Measurements from ENCODE around the gene KCNK15.
"Not testable (repeated sequence)": the region's sequence is repeated elsewhere in the genome, so short reads cannot be mapped to it uniquely, and the experiment has no call there.

Gene KCNK15

DNA sequence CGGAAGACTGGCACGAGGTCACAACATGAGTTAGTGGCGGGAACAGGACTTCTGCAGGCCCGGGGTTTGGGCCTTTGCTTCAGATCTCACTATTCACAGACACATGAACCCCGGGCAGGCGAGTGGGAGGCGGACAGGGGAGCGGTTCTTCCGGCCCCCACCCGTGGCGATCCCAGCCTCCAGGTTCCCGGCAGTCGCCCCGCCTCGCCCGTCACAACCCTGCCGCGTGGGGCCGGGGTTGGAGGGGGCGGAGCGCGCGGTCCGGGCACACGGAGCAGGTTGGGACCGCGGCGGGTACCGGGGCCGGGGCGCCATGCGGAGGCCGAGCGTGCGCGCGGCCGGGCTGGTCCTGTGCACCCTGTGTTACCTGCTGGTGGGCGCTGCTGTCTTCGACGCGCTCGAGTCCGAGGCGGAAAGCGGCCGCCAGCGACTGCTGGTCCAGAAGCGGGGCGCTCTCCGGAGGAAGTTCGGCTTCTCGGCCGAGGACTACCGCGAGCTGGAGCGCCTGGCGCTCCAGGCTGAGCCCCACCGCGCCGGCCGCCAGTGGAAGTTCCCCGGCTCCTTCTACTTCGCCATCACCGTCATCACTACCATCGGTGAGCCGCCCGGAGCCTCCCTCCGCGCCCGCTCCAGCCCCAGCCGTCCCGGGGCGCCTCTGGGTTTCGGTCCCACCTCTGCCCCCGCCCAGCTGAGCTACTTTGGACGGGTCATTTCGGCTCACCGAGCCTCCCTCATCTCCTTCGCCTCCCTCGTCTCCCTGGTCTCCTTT lies at the start of gene KCNK15:
Gene KCNK15 (plus strand): TSS at position 268 of the 769 bp plus-strand sequence. CDS start 46 bp downstream, at position 314.
- DNase-seq (ENCODE audit: low read depth, low spot score), result no peak

DNA sequence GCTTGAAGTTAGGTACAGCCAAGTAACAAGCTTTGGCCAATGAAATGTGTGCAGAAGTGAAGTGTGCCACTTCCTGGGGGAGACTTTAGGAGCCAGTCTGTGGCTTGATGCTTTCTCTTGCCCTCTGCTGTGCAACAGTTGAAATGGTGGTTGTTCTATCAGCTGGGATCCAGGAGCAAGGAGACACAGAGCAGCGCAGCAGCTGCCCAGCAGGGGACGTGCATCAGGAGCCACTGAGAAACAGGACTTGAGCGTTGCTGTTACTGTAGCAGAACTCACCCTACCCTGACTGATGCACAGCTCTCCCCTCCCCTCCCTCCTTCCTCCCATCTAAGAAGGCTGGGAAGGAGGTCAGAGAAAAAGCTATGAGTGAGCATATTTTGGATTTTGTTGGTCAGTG lies 49.4 kb upstream of the KCNK15 start:
- DNase-seq (ENCODE audit: low read depth, low spot score), result no peak

DNA sequence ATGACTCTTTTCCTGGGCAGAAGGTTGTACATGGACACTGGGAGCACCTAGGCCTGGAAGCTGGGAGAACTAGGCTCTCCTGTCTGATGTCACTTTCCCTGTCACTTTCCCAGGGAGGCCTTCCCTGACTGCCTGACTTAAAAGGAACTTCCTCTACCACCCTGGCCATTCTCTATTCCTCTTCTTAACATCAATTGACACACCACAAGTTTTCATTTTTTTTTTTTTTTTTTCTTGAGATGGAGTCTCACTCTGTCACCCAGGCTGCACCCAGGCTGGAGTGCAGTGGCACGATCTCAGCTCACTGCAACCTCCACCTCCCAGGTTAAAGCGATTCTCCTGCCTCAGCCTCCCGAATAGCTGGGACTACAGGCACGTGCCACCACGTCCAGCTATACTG lies 48.6 kb upstream of the KCNK15 start:
- not testable (repeated sequence) for DNase-seq (ENCODE audit: low read depth, low spot score)

DNA sequence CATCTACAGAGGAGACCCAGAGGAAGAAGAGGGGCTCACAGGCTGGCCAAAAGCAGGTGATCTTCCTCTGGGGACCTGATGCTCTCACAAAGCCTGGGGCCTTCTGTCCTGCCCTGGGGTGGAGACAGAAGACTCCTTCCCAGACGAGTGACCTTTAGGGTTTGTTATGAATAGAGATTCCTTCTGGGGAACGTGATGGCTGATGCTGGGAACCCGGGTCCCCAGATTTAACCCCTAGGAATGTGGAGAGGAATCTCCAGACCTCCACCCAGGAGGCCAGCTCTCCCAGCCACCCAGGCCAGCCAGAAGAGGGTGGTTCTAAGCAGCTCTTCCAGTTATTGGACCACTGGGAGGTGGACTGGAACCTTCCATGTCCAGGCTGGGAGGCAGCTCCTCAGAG lies 47.3 kb upstream of the KCNK15 start:
- no peak for DNase-seq (ENCODE audit: low read depth, low spot score)

DNA sequence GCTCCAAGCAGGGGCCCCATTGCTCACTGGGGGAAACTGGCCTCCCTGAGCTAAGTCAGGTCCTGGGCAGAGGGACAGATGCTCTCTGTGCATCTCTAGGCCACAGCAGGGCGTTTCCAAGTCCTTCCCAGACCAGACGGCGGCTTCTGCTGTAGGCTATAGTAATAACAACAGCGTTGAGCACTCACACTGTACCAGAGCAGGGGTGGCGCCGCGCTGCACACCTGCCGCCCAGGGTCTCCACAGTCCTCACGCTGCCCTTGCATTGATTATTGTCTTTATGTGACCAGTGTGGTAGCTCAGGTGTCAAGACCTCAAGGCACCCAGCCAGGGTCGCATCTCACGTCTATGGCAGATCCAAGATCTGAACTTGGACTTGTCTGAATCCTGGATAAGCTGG lies 45.4 kb upstream of the KCNK15 start:
- no peak for DNase-seq (ENCODE audit: low read depth, low spot score)

DNA sequence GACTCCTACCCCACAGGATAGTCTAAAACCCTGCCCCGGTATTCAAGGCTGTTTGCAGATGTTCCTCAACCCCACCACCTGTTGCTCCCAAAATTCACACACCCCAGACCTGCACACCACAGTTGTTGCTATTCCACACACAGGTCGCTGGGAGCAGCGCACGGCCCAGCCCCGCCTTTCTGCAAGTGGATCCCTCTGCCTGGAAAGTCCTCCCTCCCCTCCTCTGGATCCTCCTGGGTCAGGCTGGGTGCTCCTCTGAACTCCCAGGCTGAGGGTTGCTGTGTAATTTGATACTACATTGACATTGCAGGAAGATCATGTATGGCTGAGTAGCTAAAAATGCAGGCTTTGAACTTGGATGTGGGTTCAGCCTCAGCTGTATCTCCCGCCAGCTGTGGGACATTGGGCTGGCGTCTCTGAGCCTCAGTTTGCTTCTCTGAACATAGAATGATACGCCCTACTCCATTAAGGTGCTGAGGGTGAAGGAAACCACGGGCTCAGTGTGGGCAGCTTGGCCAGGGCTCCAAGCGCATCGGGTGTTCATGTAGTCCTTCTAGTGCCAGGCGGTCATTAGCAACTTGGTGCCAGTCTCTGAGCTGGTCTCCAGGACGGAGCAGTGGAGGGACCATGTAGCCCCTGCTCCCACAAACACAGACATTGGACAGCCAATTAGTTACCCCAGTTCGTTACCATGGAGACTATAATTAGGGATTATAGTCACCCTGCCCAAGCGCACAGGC lies 44.4 kb upstream of the KCNK15 start:
- DNase-seq (ENCODE audit: low read depth, low spot score), result no peak

DNA sequence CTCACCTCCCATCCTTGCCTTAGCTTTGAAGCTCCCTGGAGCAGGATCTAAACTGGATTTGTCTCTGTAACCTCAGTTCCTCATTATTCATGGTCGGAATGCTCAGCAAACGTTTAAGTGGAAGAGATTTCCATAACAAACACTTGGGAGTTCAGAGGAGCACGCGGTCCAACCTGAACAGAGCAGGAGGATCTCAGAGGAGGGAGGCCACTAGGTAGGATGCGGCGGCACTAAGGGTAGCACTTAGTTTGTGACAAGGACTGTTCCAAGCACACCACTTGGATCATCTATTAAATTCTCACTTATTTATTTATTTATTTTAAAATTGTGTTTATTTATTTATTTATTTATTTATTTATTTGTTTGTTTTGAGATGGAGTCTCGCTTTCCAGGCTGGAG lies 43.8 kb upstream of the KCNK15 start:
- no peak for DNase-seq (ENCODE audit: low read depth, low spot score)

DNA sequence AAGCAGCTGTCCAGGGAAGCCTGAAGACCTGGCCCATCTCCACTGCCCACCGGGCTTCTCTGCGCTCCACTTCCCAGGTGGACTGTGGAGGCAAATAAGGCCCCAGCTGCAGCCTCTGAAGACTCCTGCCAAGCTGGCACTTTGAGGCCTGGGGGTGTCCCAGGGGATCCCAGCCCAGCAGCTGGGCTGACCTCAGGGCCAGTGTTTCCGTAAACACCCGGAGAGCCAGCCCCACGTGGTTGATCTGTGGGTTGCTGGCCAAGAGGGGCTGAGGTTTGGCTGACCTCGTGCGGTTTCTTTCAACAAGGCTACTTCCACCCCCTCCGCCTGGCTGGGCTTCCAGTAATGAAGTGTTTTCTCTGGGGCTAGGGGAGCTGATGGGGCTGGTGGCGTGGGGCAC lies 42.9 kb upstream of the KCNK15 start:
- DNase-seq (ENCODE audit: low read depth, low spot score), result peak; percentile 86

DNA sequence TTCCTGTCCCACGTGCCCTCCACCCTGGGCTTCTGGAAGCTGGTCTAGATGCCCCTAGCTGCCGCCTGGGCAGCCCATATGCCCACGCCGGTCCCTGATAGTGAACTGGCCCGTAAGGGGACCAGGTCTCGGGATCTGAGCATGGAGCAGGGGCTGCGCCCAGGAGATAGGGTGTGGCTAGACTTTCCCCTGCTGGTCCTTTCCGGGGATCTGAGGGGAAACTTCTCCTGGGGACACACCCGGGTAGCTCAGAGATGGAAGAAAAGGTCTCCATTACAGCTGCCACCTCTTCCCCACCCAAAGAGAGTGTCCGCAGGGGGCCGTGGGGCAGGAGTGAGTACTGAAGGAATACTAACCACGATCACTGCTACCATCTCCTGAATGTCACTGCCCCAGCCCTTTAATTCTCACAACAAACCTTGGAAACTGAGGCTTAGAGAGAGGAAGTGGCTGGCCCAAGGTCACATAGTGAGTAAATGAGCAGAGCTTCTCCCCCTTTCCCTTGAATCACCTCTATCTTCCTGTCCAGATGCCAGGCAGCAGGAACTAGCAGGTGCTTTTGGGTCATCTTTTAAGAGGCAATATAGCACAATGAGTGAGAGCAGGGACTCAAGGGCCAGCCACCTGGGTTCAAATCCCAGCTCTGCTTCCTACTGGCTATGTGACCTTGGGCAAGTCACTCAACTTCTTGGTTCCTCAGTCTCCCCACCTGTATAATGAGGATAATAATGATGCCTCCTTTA lies 42.3 kb upstream of the KCNK15 start:
- DNase-seq (ENCODE audit: low read depth, low spot score), result no peak

DNA sequence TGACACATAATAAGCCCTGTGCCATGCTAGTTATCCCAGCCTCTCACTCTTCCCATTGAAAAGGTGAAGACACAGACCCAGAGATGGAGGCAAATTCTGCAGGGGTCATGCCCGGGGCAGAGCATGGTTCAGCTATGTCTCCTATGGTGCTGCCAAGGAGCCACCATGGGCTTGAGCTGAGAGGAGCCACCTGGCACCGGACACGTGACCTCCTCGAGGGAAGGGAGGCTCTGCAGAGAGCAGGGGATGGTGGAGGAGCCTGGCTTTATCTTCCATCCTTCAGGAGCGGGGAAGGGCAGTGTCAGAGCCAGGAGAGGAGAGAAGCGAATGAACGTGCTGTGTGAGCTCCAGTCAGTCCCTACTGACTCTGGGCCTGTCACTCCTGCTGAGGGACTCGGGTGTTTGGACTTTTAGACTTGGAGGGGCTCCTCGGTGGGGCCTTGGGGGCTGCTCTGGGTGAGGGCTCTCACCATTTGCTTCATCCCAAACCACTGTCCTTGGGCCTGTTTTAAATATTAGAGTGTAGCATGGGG lies 41.6 kb upstream of the KCNK15 start:
- no peak for DNase-seq (ENCODE audit: low read depth, low spot score)

DNA sequence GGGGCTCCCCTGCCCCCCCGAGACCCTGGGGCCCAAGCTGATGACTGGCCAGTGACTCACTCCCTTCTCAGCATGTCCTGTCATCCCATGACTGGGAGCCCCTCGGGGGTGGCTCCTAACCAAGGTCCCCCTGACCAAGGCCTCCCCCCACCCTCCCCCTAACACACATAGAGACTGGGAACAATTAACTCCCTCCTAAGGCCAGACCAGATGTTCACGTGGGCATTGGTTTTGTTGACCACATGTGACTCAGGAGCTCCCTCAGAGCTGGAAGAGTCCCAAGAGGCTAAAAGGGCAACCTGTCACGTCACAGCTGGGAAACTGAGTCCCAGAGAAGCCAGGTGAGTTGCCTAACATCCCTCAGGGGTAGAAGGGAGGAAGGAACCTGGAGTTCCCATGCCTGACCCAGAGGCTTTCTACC lies 41.1 kb upstream of the KCNK15 start:
- no peak for DNase-seq (ENCODE audit: low read depth, low spot score)

DNA sequence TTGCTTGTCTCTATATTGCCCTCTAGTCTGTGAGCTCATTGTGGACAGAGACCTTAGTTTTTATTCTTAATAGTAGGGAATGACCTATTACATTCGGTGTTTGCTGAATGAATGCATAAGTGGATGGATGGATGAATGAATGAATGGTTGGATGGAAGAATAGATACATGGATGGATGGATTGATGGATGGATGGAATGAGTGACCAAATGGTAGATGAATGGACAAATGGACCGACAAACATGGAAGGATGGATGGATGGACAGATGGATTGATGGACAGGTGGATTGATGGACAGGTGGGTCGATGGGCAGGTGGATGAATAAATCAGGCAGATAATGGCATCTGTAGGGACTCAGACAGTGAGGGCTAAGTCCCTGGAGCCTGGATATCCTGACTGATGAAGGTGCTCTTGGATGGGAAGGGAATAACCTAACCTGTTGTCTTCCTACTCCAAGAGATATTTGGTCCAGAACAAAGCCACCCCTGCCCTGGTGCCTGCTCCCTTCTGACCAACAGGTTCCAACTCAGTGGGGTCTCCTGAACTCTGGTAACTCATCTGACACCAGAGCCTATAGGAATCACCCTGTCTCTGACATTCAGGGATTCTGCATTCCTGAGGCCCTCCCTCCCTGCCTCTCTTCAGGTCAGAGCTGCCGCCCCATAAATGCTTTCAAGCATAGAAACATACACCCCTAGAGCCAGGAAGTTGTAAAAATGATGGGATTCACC lies 40.1 kb upstream of the KCNK15 start:
- DNase-seq (ENCODE audit: low read depth, low spot score), result no peak

DNA sequence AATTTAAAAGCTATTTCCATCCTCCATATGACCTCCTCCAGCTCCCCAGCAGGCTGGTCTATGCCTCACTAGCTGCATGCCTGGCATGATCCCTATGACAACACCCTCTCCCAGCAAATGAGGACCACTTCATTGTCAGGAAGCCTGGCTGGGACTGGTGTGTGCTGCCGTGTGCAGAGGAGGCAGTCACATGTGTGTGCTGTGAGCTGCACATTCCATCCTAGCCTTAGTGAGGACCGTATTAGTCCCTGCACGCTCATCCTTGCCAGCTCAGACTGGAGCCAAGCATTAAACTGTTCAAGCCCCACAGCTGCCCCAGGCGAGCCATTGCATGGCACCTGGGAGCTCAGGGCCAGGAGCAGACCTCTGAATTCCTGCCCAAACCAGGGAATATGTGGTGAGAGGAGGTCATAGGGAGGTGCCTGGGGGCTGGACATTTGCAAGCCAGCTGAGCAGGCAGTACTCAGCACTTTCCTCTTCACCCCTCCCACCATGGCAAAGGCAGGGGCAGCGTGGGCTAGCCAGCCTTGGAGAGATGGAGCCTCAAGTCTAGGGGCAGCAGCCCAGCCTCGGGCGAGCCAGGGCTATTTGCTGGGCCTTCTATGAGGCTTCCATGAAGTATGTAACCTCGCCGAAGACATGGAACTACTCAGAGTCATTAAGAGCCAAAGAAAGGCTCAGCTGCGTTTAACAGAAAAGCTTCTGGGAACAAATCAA lies 39.2 kb upstream of the KCNK15 start:
- DNase-seq (ENCODE audit: low read depth, low spot score), result no peak

DNA sequence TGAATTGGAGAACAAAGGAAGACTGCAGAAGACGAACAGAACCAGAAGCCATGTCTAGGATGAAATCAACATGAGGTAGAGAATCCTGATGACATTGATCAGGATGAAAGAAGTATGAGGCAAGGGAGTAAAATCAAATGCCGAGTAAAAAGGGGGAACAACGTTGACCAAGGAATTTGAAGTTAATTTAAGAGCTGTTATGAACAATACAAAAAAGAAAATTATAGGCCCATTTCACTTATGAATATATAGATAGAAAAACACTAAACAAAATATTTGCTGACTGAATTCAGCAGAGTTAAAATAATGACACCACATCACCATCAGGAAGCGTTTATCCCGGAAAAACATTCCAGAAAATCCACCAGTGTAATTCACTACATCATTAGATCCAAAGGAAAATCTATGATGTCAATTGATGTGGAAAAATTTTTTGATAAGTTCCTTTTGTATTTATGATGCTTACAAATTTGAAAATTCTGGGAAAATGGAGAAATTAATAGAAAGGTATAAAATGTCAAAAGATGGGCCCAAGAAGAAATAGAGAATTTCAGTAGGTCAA lies 38.6 kb upstream of the KCNK15 start:
- DNase-seq (ENCODE audit: low read depth, low spot score), result no peak

DNA sequence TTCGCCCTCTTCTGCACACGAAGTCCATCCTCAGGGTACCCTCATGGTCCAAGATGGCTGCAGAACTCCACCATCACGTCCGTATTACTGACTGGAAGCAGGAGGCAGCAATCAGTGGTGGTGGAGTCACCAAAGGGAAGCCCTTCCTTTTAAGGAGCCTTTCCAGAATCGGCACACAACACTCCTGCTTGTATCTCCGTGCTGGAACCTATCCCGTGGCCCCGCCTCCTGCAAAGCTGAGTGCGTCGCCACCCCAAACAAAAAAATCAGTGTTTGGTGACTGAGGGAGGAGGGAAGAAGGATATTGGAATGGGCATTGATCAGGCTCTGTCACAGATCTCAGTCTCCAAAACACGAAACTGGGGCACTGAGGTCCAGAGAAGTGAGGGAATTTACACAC lies 36.3 kb upstream of the KCNK15 start:
- DNase-seq (ENCODE audit: low read depth, low spot score), result no peak

DNA sequence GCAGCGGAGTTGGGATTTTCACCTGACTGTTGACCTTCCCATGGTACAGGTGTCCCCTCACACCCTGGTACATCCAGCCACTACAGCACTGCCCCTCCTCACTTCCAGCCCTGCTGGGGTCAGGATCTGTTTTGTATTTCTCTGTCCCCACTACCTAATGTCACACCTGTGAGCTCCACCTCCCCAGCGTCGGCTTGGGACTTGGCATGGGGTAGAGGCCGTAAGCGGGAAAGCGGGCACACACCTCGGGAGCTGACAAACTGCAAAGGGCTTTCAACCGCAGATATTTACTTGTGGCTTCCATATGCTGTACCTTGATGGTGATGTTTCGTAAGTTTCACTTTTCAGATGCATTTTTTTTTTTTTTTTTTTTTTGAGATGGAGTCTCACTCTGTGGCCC lies 35.9 kb upstream of the KCNK15 start:
- no peak for DNase-seq (ENCODE audit: low read depth, low spot score)

DNA sequence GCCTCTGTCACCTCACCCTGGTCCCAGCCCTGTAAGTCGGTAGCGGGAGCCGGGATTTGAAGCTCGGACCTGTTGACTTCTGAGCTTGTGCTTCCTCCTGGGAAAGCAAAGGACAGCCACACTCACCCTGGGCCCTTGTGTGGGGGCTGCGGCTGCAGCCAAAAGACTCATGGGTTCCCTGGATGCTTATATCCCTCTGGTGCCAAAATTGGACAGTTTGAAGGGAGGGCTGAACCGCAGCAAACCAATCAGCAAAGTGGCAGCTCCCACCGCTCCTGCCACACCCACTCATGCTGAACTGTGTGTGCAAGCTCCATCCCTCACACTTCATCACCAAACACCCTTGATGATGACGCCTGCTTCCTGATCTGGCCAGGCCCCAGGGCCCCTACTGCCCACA lies 34.4 kb upstream of the KCNK15 start:
- no peak for DNase-seq (ENCODE audit: low read depth, low spot score)

DNA sequence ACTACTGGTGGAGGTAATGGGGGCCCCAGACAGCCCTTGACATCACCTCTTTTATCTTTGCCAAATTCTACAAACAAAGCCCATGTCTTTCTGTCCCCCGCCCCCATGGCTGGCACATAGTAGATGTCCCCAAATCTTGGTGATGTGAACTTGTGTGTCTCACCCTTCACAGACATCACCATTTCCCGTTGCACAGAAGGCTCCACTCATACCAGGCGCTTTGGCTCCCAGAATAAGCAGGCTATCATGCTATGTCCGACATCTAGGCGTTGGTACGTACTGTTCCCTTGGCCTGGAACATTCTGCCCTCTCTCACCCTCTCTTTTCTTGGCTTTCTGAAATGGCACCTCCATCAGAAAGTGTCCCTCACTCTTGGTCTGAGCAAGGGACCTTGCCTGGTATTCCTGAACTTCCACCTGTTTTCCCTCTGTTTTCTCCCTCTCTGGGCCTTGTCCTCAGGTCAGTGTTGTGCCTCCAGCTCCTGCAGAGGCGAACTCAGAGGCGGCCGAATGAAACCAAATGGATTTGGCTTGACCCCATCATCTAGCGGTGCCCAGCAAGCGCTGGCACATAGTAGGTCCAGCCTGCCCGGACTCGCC lies 31.5 kb upstream of the KCNK15 start:
- no peak for DNase-seq (ENCODE audit: low read depth, low spot score)

DNA sequence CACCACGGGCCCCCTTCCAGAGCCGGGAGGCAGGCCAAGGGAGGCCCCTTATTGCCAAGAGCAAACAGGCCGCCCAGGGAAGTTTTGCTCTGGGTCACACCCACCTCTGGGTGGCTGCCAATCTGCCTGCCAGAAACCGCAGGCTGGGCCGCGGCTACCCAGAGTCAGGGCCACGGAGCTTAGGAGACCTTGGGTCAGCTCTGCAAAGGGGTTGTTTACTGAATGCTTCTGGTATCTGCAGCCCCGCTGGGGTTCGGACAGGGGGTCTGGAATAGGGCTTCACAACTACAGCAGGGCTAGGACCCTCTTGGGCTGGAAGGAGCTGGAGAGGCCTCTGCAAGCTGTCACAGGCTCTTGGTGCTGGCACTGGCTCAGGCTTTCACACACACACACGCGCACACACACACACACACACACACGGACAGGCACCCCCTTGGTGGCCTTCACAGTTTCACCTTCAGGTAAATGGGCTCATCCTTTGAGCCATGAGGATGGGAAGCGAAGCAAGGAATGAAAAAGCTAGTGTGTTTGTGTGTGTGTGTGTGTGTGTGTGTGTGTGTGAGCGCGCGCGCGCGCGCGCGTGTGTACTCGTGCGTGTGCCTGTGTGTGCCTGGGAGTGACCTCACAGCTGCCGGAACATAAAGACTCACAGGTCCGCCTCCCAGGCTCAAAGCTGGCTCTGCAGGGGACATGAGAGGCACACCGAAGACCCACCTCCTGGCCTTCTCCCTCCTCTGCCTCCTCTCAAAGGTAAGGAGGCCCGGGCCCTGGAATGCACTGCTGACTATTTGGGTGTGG lies 30.8 kb upstream of the KCNK15 start, which contains the start of gene CCN5:
Gene CCN5 (plus strand): TSS at position 669 of the 798 bp plus-strand sequence. CDS start 22 bp downstream, at position 691.
- DNase-seq (ENCODE audit: low read depth, low spot score), result peak; percentile 77

All from smooth muscle cell of the brain vasculature (primary cell).